WTC11 (cell line): ENCODE data around the gene IRX3.

Source experiments
- ELF4 ChIP-seq: sonication (generic); formaldehyde crosslinking; IDR thresholded peaks from 2 replicates; pipeline ENCODE4 v1.8.1; 2022; ENCODE audit warnings: low read depth, mild to moderate bottlenecking, moderate library complexity, missing genetic modification reagents
- EMX1 ChIP-seq: fragments of 250-450 bp; sonication (Bioruptor Pico); IDR thresholded peaks from 2 replicates; pipeline ENCODE4 v1.8.0; 2021; ENCODE audit warnings: mild to moderate bottlenecking
- FOXJ3 ChIP-seq: sonication (generic); formaldehyde crosslinking; IDR thresholded peaks from 2 replicates; pipeline ENCODE4 v1.9.0; 2021; ENCODE audit warnings: missing genetic modification reagents, mild to moderate bottlenecking, borderline replicate concordance
- FOXP1 ChIP-seq: sonication (generic); formaldehyde crosslinking; IDR thresholded peaks from 2 replicates; pipeline ENCODE4 v1.8.0; 2022; ENCODE audit warnings: missing genetic modification reagents, mild to moderate bottlenecking, moderate library complexity, borderline replicate concordance
- MXD4 ChIP-seq: fragments of 250-450 bp; sonication (Bioruptor Pico); IDR thresholded peaks from 2 replicates; pipeline ENCODE4 v1.8.0; 2021; ENCODE audit warnings: mild to moderate bottlenecking, moderate library complexity, borderline replicate concordance
- SP1 ChIP-seq: sonication (generic); formaldehyde crosslinking; conservative IDR thresholded peaks from 2 replicates; pipeline ENCODE4 v1.8.1; 2022; ENCODE audit warnings: missing genetic modification reagents
- TEAD4 ChIP-seq: sonication (generic); formaldehyde crosslinking; IDR thresholded peaks from 2 replicates; pipeline ENCODE4 v1.8.0; 2022; ENCODE audit warnings: mild to moderate bottlenecking, missing genetic modification reagents
- ZBTB21 ChIP-seq: sonication (generic); formaldehyde crosslinking; IDR thresholded peaks from 2 replicates; pipeline ENCODE4 v1.8.1; 2023; ENCODE audit warnings: mild to moderate bottlenecking, missing genetic modification reagents, borderline replicate concordance
- ZNF317 ChIP-seq: sonication (generic); formaldehyde crosslinking; IDR thresholded peaks from 2 replicates; pipeline ENCODE4 v1.8.1; 2023; ENCODE audit warnings: low read depth, mild to moderate bottlenecking, moderate library complexity, missing genetic modification reagents, borderline replicate concordance
- ZNF416 ChIP-seq: fragments of 250-450 bp; sonication (Bioruptor Pico); IDR thresholded peaks from 2 replicates; pipeline ENCODE4 v1.9.0; 2021; ENCODE audit warnings: mild to moderate bottlenecking, inconsistent platforms
- TF ChIP-seq, protein P1 (sequence below): sonication (generic); formaldehyde crosslinking; IDR thresholded peaks from 2 replicates; pipeline ENCODE4 v1.8.0; 2022; ENCODE audit warnings: mild to moderate bottlenecking, missing genetic modification reagents
- TF ChIP-seq, protein P2 (sequence below): fragments of 200-600 bp; IDR thresholded peaks from 2 replicates; pipeline ENCODE4 v1.8.0; 2022; ENCODE audit warnings: antibody characterized with exemption
- TF ChIP-seq, protein P3 (sequence below): sonication (generic); formaldehyde crosslinking; IDR thresholded peaks from 2 replicates; pipeline ENCODE4 v1.8.1; 2023; ENCODE audit warnings: mild to moderate bottlenecking, missing genetic modification reagents, borderline replicate concordance
- TF ChIP-seq, protein P4 (sequence below): fragments of 250-450 bp; sonication (Bioruptor Pico); IDR thresholded peaks from 2 replicates; pipeline ENCODE4 v2.1.2; 2022; ENCODE audit warnings: mild to moderate bottlenecking, moderate library complexity

DNA sequence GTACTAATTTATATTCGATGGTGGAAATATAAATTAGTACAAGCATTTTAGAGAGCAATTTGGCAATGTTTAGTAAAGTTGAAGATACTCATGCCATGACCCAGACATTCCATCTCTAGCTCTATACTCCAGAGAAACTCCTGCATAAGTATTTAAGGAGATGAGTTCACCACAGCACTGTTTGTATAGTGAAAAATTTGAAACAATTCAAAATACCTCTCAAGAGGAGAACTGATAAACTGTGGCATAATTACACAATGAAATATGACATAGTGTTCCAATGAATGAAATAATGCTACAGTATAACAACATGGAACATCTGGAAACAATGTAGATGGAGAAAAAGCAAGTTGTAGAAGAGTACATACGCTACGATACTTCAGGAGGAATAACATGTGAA, 48.6 kb upstream of the IRX3 start:
- no peak for TF ChIP-seq EMX1
- TF ChIP-seq FOXJ3 (CRISPR knock-in tag): no peak
- no peak for TF ChIP-seq ZNF416 (CRISPR knock-in tag)
- no peak for TF ChIP-seq MXD4 (CRISPR knock-in tag)
- TF ChIP-seq, protein P1, sequence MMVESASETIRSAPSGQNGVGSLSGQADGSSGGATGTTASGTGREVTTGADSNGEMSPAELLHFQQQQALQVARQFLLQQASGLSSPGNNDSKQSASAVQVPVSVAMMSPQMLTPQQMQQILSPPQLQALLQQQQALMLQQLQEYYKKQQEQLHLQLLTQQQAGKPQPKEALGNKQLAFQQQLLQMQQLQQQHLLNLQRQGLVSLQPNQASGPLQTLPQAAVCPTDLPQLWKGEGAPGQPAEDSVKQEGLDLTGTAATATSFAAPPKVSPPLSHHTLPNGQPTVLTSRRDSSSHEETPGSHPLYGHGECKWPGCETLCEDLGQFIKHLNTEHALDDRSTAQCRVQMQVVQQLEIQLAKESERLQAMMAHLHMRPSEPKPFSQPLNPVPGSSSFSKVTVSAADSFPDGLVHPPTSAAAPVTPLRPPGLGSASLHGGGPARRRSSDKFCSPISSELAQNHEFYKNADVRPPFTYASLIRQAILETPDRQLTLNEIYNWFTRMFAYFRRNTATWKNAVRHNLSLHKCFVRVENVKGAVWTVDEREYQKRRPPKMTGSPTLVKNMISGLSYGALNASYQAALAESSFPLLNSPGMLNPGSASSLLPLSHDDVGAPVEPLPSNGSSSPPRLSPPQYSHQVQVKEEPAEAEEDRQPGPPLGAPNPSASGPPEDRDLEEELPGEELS (CRISPR knock-in tag): no peak
- TF ChIP-seq, protein P2, sequence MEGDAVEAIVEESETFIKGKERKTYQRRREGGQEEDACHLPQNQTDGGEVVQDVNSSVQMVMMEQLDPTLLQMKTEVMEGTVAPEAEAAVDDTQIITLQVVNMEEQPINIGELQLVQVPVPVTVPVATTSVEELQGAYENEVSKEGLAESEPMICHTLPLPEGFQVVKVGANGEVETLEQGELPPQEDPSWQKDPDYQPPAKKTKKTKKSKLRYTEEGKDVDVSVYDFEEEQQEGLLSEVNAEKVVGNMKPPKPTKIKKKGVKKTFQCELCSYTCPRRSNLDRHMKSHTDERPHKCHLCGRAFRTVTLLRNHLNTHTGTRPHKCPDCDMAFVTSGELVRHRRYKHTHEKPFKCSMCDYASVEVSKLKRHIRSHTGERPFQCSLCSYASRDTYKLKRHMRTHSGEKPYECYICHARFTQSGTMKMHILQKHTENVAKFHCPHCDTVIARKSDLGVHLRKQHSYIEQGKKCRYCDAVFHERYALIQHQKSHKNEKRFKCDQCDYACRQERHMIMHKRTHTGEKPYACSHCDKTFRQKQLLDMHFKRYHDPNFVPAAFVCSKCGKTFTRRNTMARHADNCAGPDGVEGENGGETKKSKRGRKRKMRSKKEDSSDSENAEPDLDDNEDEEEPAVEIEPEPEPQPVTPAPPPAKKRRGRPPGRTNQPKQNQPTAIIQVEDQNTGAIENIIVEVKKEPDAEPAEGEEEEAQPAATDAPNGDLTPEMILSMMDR: no peak
- no peak for TF ChIP-seq SP1 (CRISPR knock-in tag)
- TF ChIP-seq, protein P3, sequence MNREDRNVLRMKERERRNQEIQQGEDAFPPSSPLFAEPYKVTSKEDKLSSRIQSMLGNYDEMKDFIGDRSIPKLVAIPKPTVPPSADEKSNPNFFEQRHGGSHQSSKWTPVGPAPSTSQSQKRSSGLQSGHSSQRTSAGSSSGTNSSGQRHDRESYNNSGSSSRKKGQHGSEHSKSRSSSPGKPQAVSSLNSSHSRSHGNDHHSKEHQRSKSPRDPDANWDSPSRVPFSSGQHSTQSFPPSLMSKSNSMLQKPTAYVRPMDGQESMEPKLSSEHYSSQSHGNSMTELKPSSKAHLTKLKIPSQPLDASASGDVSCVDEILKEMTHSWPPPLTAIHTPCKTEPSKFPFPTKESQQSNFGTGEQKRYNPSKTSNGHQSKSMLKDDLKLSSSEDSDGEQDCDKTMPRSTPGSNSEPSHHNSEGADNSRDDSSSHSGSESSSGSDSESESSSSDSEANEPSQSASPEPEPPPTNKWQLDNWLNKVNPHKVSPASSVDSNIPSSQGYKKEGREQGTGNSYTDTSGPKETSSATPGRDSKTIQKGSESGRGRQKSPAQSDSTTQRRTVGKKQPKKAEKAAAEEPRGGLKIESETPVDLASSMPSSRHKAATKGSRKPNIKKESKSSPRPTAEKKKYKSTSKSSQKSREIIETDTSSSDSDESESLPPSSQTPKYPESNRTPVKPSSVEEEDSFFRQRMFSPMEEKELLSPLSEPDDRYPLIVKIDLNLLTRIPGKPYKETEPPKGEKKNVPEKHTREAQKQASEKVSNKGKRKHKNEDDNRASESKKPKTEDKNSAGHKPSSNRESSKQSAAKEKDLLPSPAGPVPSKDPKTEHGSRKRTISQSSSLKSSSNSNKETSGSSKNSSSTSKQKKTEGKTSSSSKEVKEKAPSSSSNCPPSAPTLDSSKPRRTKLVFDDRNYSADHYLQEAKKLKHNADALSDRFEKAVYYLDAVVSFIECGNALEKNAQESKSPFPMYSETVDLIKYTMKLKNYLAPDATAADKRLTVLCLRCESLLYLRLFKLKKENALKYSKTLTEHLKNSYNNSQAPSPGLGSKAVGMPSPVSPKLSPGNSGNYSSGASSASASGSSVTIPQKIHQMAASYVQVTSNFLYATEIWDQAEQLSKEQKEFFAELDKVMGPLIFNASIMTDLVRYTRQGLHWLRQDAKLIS (CRISPR knock-in tag): no peak
- TF ChIP-seq, protein P4, sequence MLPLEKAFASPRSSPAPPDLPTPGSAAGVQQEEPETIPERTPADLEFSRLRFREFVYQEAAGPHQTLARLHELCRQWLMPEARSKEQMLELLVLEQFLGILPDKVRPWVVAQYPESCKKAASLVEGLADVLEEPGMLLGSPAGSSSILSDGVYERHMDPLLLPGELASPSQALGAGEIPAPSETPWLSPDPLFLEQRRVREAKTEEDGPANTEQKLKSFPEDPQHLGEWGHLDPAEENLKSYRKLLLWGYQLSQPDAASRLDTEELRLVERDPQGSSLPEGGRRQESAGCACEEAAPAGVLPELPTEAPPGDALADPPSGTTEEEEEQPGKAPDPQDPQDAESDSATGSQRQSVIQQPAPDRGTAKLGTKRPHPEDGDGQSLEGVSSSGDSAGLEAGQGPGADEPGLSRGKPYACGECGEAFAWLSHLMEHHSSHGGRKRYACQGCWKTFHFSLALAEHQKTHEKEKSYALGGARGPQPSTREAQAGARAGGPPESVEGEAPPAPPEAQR: no peak
- TF ChIP-seq ELF4 (CRISPR knock-in tag): no peak
- no peak for TF ChIP-seq ZNF317
- no peak for TF ChIP-seq ZBTB21 (CRISPR knock-in tag)
- no peak for TF ChIP-seq FOXP1 (CRISPR knock-in tag)
- TF ChIP-seq TEAD4 (CRISPR knock-in tag): no peak
